Right forelimb (tissue), 1 donor: ENCODE measurements around the gene SEMA5B.

Source experiments
- DNase-seq: peaks from one replicate; pipeline ENCODE4 v3.0.0-alpha.2; 2018

Gene SEMA5B

GRCh38 chr3:122920986-122921385, 106.6 kb downstream of the SEMA5B start:
- no peak for DNase-seq

- DNase-seq = no peak
These were observed 108.3 kb downstream of the SEMA5B start for GRCh38 chr3:122919291-122919610.

- no peak for DNase-seq
These were observed 108.8 kb downstream of the SEMA5B start for GRCh38 chr3:122918576-122919290.

DNA sequence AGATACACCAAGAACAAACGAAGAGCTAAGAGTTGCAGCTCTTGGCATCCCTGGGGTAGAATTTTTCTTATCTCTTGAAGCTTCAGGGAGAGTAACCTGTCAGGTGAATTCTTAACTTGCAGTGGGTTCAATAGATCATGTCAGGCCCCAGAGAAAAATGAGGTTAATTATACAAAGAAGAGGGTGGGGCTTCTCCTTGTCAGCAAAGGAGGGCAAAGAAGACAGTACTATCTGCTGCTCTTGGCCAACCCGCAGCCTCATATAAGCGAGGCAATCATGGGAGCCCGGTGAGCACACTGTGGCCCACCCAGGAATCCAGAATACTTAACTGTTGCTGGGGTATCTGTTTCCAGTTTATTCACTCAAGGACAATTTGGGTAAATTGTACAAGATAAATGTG, 110.2 kb downstream of the SEMA5B start:
- no peak for DNase-seq

- DNase-seq = no peak
These were observed 111.0 kb downstream of the SEMA5B start for GRCh38 chr3:122916580-122916979.

DNA sequence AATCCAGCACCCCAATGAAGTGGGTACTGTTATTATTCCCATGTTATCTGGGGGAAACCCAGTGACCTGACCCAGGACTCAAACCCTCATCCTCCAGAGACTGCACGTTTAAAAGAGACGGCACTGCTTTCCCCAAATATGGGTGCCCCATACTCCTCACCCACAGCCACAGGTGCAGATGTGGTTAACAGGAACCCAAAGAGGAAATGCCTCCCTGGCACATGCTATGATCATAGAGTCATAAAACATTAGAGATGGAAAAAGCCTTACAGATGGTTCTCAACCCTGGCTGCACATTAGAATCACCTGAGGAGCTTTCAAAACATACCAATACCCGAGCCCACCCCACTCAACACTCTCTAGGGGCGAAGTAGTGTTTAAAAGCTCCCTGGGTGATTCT, 111.5 kb downstream of the SEMA5B start:
- DNase-seq = no peak

DNA sequence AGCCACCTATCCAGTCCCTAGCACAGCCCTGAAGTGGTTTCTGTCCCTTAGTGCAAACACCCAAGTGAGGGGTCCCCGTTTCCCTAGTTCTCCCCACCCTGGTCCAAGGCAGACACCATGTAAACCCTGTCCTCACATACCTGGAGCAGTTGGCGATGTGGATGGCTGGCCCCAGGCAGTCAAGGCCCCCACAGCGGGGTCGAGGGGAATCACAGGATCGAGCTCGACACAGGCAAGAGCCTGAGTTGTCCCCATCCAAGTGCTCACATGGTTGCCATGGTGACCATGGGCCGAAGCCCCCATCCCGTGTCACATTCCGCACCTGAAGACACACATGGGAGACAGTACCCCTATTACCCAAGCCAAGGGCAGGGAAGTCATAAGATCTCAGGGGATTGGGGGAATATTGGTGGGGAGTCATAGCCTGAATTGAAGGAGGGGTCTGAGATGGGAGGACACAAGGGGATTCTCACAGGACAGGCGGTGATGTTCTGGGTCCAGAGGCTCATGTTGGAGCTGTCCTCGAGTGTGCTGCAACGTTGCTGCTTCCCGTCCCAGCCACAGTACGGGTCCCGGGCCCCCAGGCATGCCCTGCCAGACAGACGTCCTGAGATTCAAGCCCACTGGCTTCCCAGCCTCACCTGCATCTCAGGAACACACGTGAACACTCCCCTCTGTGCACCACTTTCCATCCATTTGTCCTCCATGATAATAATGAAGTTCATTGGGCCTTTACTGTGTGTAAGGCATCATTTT, 112.1 kb downstream of the SEMA5B start:
- no peak for DNase-seq

- DNase-seq = no peak
These were observed 113.9 kb downstream of the SEMA5B start for GRCh38 chr3:122913539-122914100.

DNA sequence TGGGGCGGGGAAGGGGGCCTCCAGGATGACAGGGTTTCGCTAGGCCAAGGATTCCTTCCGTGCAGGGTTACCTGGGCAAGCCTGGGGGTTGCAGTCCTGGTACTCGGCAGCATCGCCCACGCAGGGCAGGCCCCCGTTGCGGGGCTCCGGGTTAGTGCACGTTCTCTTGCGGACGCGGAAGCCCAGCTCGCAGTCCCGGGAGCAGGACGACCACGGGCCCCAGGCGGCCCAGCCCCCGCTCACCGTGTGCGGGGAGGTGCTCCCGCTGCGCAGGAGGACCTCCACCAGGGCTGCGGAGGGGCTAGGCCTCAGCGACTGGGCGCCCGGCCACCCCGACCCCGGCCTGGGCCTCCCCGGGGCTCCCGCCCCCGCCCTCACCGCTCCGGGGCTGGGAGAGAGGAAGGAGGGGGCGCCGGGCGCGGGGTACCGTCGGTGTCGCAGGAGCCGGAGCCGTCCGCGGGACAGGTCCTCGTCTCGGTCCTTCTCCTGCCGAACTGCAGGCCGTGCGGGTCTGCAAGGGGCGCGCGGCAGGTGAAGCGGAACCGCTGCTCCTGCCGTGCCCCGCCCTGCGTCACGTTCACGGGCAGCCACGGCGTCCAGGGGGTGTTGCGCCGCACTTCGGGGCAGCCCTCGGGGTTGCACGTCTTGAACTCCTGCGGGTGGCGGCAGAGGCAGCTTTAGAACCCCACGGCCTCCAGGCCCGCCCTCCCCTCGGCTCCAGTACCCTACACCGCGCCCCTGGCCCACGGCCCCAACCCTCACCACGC, 114.6 kb downstream of the SEMA5B start:
- DNase-seq = no peak

GRCh38 chr3:122911901-122912300, 115.7 kb downstream of the SEMA5B start:
- no peak for DNase-seq

DNA sequence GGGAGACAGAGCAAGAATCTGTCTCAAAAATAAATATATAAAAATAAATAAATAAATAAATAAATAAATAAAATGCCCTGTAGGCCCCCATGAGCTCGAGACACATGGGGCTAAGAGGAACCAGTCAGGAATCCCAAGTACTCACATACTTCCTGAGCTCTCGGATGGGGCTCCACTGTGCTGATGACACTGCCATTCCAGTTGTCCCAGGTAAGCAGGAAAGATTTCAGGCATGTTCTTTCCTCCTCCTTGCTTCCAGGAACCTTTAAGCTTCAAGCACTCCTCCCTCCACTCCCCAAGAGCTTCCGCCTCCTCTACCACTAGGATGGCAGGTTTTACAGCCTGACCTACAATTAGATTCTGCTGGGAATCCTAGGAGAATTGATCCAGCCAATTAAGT, 119.3 kb downstream of the SEMA5B start:
- no peak for DNase-seq

GRCh38 chr3:122907471-122907870, 120.1 kb downstream of the SEMA5B start:
- no peak for DNase-seq

DNA sequence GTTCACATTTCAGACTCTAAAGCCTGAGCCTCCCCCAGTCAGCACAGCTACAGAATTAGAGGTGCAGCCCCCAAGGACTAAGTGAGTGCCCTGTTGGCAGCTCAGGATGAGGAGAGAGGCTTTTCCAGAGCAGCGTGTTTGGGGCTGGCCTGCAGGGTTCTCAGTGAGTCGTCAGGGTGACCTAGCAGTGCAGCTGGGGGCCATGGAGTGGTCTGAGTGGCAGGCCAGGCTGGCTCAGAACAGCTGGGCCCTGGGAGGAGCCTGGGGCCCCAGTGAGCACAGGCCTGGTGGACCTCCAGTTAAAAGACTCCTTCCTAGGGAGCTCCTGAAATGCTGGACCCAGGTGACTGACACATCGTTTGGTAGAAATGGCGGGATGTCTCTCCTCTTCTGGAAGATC, 124.4 kb downstream of the SEMA5B start:
- no peak for DNase-seq

- DNase-seq = no peak
These were observed 125.2 kb downstream of the SEMA5B start for GRCh38 chr3:122902326-122902725.

DNA sequence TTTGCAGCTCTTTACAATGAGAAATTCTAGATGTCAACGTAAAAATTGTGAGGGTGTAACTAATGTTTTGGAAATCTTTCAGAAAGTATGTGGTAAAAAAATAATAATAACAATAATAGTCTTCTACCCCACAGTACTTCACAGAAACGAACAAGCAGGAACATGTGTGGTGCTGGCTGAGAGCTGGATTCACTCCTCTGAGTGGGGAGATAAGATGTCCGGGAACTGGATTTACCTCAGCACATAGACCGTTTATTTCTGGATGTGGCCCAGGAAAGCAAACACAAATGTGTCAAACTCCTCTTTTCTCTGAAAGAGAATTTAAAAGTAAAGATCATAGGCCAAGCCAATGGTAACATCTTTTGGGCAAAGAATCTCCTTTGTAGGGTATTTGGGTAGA, 129.3 kb downstream of the SEMA5B start:
- no peak for DNase-seq

- DNase-seq = no peak
These were observed 133.6 kb downstream of the SEMA5B start for GRCh38 chr3:122893754-122894668.

- DNase-seq = no peak
These were observed 134.3 kb downstream of the SEMA5B start for GRCh38 chr3:122893282-122893681.

DNA sequence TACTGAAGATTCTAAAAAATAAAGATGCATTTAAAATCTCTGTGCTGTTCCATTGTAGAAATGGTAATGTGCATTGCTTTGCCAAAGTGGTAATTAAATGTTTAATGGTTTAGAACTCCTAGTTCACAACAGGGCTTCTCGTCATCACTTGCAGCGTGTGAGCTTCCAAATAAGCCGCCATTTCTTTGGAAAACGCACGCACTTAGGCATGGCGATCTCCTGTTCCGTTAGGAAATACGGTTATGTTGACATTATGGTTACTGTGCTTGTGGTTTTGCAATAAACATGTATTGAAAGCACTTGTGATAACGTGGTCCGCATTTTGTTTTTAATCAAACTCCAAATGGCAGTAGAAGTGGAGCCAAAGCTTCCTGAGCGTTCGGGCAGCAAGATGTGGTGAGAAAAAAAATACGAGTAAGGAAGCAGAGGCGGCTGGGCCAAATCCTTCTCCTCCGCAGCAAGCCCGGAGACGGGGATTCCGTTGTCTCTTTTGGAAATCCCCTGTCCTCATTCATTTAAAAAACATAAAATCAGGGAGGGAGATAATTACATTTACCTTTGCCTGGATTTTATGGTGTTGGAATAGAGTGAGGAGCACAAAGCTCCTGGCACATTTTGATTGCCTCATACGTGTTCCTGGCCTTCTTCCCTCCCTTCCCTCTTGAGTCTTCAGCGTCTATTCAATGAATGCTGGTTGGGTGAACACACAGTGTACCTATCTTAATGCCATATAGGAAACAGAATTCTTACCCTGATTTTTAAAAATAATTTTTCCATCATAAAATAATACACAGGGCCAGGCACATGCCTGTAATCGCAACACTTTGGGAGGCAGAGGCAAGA, 135.2 kb downstream of the SEMA5B start:
- no peak for DNase-seq

- no peak for DNase-seq
These were observed 136.8 kb downstream of the SEMA5B start for GRCh38 chr3:122890720-122891220.

DNA sequence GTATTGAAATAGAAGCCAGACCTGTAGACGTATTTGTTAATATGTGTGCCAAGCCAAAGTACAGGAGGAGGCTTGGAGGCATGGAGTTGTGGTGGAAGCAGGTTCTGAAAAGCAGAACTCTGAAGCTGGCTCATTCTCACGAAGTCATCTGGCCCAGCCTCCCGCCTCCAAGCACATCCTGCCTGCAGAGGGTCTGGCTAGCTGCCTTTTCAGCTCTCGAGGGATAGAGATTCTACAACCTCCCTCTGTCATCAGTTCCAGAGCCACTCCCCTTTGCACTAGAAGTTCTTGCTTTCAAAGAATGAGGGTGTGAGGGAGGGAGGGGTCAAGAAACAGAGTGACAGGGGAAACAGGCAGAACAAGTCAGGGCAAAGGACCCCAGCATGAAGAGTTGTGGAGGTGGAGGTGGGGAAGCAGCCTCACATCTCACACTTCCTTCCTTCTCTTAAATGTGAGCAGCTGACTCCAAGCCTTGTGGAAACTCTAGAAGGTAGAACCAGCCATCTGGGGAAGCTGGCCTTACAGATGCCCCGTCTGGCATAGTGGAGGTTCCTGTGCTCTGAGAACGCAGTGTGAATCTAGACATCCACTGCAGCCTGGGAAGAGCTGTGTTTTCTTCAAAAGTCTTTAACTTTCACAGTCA, 137.4 kb downstream of the SEMA5B start:
- peak; percentile 84 for DNase-seq

DNA sequence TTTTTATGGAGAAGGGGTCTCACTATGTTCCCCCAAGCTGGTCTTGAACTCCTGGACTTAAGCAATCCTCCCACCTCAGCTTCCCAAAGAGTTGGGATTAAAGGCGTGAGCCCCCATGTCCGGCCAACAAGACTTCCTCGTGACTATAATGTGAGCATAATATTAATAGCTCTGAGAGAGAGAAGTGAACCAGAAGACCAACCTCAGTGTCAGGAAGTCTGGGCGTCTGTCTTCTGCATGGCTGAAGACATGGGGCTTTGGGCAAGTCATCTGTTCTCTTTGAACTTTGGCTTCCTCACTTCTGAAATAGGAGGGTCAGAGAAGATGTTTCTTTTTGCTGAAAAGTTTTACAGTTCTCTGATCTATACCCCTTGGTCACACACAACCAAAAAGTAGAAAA, 140.6 kb downstream of the SEMA5B start:
- no peak for DNase-seq
